GM21619 (cell line): ENCODE results near the gene DCUN1D2.
"Not testable (repeated sequence)": the region's sequence is repeated elsewhere in the genome, so short reads cannot be mapped to it uniquely, and the experiment has no call there.

ENCODE experiments used
- ATAC-seq: cut with Tn5 transposase; IDR thresholded peaks from one replicate; pipeline ENCODE4 v1.9.1; 2021; ENCODE audit not compliant: unreplicated experiment

Gene DCUN1D2

DNA sequence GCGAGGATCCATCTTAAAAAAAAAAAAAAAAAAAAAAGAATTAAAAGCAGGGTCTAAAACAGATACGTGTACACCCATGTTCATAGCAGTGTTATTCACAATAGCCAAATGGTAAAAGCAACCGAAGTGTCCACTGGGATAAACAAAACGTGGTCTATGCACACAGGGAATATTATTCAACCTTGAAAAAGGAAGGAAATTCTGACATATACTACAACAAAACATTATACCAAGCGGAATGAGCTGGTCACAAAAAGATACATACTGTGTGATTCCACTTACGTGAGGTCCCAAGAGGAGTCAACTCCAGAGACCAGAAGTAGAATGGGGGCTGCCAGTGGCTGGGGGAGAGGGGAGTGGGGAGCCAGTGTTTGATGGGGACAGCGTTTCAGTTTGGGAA lies 22.5 kb downstream of the DCUN1D2 start:
- ATAC-seq, result no peak

DNA sequence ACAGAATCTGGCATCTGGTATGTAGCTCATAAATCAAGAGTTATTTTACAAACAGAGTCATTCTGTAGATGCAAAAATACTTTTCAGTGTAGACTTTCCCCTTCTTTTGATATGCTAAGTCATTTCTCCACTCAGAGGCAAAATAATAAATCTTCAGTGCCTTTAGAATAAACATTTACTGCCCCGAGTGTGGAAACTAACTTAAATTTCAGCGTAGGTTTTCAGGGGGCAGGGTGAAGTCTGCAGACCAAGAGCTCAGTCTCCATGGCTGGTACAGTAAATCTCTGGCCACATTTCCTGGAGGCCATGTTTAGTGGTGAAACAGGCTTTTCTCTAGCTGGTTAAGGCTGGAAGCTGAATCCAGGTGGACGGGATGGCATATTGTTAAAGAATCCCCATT lies 24.1 kb downstream of the DCUN1D2 start:
- ATAC-seq, result no peak

DNA sequence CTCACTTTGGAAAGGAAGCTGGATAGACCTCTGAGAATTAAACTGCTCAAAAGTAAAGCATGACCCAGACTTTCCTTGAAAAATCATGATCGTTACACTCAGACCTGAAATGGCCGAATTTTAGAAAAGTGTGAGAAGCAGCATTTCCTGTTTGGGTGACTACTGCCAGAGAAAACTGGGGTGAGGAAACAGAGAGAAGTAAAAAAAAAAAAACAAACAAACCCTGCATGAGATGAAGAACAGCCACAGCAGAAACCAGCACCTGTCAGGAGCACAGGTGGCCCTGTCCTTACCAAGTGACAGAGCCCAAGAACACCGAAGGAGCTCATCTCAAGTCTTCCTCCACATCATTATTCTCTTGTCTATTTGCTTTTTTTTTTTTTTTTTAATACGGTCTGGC lies 25.2 kb downstream of the DCUN1D2 start:
- no peak for ATAC-seq

DNA sequence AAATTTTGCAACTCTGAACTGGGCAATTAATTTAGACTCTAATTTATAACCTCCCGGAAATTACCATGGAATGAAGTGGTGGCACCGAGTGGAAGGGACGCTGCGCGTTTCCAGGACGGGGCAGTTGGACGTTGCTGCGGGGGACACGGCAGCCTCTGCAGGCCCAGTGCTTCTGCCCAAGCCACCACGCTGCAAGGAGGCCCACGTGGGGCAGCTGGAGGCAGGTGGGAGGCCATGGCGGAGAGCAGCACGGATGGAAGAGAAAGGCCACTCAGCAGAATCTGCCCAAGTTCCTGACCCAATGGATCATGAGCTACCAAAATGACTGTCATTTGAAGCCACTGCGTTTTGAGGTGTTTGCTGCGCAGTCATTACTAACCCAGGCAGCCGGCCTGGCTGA lies 26.0 kb downstream of the DCUN1D2 start:
- ATAC-seq, result no peak

DNA sequence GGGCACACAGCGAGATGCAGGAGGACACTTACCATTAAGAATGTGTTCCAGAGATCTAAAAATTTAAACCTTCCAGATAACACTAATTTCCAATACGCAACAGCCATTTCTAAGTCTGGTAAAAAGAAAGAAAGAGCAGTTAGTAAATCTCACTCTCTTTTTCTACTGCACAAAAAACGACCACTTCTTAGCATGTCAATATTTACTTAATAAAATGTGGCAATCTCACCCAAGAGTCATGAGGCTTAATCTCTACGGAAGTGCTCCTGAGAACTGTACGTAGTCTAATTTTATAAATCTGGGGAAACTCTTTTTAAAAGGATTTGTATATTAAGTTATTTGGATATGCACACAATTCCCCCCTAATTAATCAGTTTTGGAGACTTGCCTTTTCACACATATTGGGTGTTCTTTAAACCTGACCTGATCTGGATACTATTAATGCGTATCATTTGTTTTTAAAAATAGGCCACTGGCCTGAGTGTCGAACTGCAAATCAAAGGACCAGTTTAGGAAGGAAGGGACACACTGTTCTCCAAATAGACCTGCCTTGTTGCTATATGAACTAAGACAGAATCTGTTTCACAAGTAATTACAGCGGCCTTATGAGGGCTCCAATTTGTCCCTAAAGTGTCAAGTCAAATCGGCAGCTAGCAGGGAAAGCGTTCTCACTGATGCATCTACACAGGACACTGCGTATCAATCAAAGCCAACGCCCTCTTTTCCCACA lies 29.3 kb downstream of the DCUN1D2 start:
- no peak for ATAC-seq

DNA sequence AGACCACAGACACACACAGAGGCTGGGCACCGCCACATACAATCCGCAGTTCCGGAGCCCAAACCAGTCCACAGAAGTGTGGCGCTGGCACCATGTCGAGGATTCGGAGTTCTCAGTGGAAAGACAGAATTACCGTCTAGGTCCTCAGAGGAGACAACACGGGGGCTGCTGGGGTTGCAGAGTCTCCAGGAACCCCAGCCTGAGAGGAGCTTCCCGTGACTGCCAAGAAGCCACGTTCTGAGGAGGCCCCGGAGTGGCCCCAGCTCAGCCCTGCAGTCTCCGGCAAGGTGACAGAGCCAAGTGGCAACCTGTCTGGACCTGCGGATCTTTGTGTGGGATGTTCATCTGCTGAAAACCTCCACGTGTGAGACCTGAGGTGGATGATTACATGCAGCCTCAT lies 29.9 kb downstream of the DCUN1D2 start:
- no peak for ATAC-seq

DNA sequence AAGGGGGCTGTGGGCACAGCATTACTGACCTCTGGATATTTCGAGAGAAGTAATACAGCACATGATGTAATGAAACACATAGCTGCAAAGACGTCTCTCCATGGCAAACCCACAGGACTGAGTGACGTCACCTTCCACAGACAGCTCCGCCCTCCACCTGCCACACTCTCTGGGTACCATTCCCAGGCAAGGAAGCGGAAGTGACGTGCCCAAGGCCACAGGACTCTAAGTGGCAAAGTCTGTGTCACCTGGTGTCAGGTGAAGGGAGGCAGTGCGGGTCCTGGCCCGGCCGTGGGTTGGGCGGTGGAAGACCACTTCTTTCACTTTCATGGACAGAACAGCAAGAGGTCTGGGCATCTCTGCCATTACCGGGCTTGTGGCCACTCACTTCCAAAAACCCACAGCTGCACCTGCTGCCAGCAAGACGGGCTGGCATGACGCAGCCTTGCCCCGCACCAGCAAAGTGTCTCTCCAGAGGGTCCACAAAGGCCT lies 30.4 kb downstream of the DCUN1D2 start:
- no peak for ATAC-seq

DNA sequence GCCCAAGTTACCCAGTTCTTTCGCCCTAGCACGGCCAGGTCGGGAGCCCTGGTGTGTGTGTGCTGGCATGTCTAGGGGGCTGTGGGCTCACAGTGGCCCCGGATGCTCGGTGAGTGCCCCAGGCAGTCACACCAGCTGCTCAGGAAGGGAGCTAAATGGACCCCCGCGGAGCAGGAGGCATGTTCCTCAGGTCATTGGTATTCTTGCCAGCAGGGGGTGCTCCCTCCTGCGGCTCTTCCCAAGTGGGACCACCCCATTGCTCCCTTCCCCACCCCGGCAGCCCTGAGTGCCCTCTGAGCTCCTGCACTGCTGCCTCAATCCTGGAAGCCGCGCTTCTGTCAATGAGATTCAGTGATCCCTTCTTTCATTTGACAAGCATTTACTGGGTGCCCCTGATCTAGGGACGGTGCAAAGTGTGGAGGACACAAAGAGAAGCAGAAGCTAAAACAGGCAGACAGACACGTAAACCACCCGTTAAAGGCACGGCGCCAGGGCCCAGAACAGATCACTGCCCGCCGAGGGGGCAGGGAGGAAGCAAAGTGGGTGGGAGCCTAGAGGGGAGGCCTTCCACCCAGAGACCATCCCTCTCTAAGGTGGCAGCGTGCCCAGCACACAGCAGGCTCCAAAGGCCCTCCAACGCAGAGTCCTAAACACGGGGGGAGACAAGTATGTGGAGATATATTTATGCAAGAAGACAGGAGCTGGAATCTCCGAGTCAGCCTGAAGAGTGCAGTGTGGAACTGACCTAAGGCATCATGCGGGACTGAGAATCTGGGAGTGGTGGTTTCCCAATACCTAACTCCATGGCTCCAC lies 32.1 kb downstream of the DCUN1D2 start:
- no peak for ATAC-seq

DNA sequence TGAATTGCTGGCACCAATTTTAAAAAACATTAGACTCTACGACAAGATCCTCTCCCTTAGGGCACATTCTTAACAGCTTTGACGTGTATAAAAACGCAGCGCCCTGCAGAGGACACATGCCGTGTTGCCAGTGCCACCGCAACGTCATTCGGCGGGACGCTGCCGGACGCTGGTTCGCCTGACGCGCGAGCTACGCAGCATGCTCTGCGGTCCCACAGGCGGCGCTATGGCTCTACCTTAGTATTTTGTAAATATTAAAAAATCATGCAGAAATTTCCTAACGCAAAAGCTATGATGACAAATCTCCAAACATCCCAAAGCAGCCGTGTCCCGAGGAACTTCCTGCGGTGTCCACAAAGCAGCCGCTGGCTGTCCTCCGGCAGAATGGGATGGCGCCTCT lies 33.0 kb downstream of the DCUN1D2 start:
- no peak for ATAC-seq

DNA sequence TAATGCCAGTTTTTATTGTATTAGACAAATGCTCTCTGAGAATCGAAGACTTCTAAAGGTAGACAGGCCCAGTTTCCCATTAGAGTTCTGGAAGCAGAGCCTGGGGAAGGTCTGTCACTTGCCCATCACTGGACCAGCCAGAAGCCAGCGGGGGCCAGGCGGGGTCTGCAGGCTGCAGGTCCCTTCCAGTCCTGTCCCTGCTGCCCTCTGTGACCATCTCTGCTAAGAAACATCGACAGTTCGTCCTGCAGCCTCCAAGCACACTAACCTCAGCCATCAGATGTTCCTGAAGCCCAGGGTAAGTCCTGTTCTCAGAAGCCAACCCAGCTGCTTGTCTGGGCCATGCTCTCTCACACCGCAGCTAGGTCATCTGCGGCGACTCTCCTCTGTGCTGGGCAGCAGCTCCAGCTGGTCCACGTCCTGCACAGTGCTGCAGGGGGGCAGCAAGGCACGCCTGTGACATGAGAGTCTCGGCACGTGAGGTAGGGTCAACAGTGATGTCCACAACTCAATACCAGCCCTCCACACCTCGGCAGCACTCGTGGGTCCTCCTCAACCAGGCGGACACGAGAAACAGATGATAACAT lies 34.3 kb downstream of the DCUN1D2 start:
- ATAC-seq, result no peak

DNA sequence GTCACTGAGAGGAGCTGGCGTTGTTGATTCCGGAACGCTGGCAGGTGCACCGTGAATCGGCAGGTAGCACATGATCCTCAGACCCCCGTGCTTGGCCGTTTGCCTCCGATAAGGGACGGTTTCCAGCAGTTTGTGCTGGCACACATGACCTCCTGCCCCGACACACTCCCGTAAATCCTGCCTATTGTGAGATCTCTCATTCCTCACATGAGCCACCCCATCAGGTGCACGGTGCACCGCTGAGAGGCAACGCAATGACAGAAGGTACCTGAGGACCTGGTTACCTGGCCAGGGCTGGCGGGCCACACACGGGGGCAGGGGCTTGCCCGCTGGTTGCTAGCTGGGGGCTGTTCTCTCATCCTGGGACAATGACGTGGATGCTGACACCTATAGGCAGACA lies 35.1 kb downstream of the DCUN1D2 start:
- no peak for ATAC-seq

DNA sequence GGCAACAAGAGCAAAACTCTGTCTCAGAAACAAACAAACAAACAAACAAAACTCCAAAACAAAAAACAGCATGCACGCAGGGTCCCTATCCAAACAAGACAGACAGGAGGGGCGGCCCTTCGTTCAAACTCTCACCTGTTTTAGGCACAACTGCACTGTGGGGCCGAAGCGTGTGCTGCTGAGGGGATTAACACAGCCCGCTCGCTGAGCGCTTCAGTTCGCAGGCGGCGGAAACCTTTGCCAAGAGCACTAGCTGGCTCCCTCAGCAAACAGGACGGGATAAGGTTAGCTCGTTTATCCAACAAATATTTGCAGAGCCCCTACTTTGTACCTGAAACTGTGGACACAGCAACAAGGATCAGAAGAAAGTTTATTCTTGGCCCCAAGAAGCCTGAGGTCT lies 35.6 kb downstream of the DCUN1D2 start:
- ATAC-seq, result no peak

DNA sequence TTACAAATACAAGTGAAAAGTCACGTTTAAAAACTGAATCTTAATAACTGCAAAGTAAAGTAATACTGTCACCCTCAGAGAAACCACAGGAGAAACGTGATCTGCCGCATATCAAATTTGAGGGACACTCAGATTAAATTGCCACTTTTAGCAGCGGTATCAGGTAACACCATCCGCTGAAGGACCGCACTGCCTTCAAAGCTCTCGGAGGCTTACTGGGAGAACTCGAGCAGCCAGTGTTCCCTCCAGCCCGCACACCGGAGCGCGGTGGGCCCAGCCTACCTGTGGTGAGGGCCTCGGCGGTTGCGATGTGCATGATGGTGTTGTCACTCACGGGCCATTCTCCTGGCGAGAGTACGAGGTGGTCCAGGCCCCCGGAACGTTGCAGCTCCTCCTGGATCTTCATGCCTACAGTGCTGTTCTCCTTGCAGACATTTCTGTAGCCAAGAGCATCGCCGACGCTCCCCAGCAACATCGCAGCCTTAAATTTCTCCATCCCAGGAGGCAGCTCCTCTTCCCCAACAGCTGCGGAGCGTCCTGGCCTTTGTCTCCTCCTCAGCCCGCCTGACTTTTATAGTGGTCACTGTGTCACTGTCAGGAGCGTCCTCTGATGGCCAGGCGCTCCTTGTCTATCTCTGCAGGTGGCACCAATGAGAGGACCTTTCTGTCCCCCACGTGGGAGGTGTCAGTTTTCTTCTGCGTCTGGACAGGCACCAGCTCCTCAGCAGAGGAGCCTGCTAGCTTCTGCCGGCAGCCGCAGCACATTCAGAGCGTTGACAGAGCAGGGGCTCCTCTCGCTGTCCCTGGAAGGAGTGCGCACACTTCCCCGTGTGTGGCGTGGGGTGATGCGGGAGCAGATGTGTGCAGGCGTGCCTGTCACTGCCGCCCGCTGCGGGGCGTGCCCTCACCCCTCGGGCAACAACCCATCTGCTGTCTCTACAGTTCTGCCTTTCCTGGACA lies 37.3 kb downstream of the DCUN1D2 start, which contains the start of gene ADPRHL1:
ADPRHL1 (minus strand) TSS at position 547 of the 960 bp plus-strand sequence; CDS start at position 496, 51 bp downstream.
- no peak for ATAC-seq

DNA sequence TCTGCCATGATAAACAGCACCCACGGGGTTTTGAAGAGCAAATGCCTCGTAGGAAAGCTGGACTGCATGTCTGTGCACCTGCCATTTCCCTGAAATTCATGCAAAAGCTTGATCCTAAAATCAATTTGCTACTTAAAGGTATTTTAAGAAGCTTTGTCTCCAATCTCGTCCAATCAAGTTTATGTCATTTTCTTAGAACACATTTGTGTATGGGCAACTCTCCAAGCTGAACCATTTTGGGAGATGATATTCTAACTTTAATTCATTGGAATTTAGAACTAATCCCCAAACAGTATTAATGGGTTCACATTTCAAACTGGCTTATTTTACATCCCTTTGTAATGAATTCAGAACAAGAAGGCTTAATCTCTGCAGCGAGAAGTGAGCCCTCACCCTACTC lies 38.0 kb downstream of the DCUN1D2 start:
- ATAC-seq, result no peak

DNA sequence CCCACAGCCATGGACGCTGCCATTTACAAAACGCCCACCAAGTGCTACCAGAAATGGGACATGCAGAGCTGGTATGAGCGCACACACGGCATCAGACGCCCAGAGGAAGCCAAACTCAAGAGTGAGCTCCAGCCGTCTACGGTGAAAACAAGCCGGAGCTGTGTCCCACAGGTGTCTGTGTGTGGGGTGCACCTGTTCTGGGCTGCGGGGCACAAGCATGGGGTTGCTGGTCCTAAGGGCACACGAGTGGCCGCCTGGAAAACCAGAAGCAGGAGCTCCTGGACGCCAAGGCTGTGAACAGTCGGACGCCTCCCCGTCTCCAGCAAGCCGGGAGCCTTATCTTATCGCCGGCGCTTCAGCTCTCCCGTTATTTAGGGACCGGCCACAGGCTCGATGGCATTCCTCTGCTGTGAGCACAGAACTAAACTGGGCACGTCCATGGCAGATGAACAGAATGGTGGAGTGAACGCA lies 38.5 kb downstream of the DCUN1D2 start:
- ATAC-seq, result no peak

DNA sequence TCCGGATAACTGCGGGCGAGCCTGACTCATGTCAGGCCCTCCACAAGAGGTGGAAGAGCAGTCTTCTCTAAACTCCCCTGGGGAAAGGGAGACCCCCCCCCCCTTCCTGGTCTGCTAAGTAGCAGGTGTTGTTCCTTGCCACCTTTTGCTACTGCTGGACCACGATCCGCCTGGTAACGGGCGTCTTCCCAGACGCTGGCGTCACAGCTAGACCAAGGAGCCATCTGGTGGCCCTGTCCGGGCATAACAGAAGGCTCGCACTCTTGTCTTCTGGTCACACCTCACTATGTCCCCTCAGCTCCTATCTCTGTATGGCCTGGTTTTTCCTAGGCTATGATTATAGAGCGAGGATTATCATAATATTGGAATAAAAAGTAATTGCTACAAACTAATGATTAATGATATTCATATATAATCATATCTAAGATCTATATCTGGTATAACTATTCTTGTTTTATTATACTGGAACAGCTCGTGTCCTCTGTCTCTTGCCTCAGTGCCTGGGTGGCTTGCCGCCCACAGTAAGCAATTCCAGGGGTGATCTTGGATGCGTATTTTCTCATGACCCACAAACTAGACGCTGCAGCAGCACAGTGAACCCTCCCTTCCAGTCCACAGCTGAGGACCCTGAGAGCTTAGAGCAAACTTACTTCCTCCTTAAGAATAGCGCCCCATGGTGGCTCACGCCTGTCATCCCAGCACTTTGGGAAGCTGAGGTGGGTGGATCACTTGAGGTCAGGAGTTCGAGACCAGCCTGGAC lies 39.5 kb downstream of the DCUN1D2 start:
- ATAC-seq, result not testable (repeated sequence)

DNA sequence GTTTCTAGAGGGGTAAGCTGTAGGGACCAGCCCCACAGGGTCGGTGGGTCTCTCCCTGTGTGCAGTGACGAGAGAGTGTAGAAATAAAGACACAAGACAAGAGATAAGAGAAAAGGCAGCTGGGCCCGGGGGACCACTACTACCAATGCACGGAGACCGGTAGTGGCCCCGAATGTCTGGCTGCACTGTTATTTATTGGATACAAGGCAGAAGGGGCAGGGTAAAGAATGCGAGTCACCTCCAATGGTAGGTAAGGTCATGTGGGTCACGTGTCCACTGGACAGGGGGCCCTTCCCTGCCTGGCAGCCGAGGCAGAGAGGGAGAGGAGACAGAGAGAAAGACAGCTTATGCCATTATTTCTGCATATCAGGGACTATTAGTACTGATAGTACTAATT lies 40.2 kb downstream of the DCUN1D2 start:
- ATAC-seq, result not testable (repeated sequence)

DNA sequence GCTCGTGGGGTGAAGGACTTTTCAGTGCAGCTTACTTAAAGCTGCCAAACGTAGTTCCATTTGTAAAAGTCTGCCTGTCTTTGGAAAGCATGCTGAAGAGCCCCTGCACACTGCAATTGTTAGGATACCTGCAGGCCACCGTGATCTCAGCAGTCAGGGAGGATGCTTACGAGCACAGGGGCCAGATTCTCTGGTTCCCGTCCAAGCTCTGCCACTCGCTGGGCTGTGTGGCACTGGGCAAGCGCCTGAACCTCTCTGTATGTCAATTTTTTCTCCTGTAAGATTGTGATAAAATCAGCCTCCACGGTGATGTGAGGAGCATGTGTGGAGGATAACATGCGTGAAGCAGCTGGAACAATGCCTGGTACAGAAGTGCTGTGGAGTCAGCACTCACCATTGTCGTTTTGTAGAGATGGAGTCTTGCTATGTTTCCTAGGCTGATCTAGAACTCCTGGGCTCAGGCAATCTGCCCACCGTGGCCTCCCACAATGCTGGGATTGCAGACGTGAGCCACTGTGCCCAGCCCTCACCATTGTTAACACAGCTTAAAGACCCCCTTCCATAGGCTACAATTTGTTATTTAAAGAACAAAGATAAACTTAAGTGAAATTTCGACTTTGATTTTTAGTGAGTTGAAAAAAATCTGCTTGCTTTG lies 40.7 kb downstream of the DCUN1D2 start:
- no peak for ATAC-seq
